Measurements from ENCODE around the gene PDE6G.
A peak's percentile ranks its signal among the peaks of the same experiment; 100 is the strongest.

The PDE6G gene

GRCh38 chr17:81695801-81696200 is 39.5 kb upstream of the PDE6G start:
- no peak for DNase-seq (ENCODE audit: low spot score)
- Histone ChIP-seq H3K36me3 (ENCODE audit: low read depth) (peaks cover 91% of the 10 kb centered on the region), H3K4me3 (ENCODE audit: severe bottlenecking) (no peak overlapping the region), H3K27ac (ENCODE audit: poor library complexity, severe bottlenecking) (no peak overlapping the region), H3K27me3 (ENCODE audit: insufficient read depth, poor library complexity, severe bottlenecking) (no peaks in the 10 kb centered on the region), H3K4me1 (ENCODE audit: insufficient read depth, poor library complexity, severe bottlenecking) (no peaks in the 10 kb centered on the region), H3K9me3 (ENCODE audit: severe bottlenecking) (no peaks in the 10 kb centered on the region)
- no peak for ATAC-seq (ENCODE audit: low read depth)
- TF ChIP-seq, protein P1, sequence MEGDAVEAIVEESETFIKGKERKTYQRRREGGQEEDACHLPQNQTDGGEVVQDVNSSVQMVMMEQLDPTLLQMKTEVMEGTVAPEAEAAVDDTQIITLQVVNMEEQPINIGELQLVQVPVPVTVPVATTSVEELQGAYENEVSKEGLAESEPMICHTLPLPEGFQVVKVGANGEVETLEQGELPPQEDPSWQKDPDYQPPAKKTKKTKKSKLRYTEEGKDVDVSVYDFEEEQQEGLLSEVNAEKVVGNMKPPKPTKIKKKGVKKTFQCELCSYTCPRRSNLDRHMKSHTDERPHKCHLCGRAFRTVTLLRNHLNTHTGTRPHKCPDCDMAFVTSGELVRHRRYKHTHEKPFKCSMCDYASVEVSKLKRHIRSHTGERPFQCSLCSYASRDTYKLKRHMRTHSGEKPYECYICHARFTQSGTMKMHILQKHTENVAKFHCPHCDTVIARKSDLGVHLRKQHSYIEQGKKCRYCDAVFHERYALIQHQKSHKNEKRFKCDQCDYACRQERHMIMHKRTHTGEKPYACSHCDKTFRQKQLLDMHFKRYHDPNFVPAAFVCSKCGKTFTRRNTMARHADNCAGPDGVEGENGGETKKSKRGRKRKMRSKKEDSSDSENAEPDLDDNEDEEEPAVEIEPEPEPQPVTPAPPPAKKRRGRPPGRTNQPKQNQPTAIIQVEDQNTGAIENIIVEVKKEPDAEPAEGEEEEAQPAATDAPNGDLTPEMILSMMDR (IDR thresholded peaks at IDR 0.05; ENCODE audit: poor library complexity, severe bottlenecking), result no peak

DNA sequence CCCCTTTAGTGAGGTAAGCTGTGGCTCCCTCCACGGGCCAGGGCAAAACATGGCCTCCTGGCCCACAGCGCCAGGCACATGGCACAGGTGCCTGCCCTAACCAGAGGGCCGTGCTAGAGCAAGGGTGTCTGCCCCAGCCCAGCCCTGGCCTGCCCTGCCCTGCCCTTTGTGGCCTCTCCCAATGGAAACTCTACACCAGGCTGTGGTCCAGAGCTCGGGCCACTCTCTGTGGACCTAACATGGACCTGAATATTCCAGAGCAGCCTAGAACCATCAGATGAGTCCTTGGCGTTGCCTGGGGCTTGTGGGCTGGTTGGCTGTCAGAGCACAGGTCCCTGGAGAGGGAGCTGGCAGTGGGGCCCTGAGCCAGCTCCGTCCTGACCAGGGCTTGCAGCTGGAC is 38.9 kb upstream of the PDE6G start:
- DNase-seq (ENCODE audit: low spot score), result no peak
- Histone ChIP-seq H3K4me3 (ENCODE audit: severe bottlenecking) (no peak overlapping the region), H3K27me3 (ENCODE audit: insufficient read depth, poor library complexity, severe bottlenecking) (no peaks in the 10 kb centered on the region), H3K9me3 (ENCODE audit: severe bottlenecking) (no peaks in the 10 kb centered on the region), H3K36me3 (ENCODE audit: low read depth) (peaks cover 94% of the 10 kb centered on the region), H3K4me1 (ENCODE audit: insufficient read depth, poor library complexity, severe bottlenecking) (no peaks in the 10 kb centered on the region), H3K27ac (ENCODE audit: poor library complexity, severe bottlenecking) (no peak overlapping the region)
- no peak for ATAC-seq (ENCODE audit: low read depth)
- TF ChIP-seq, protein P1 (IDR thresholded peaks at IDR 0.05; ENCODE audit: poor library complexity, severe bottlenecking), result no peak

DNA sequence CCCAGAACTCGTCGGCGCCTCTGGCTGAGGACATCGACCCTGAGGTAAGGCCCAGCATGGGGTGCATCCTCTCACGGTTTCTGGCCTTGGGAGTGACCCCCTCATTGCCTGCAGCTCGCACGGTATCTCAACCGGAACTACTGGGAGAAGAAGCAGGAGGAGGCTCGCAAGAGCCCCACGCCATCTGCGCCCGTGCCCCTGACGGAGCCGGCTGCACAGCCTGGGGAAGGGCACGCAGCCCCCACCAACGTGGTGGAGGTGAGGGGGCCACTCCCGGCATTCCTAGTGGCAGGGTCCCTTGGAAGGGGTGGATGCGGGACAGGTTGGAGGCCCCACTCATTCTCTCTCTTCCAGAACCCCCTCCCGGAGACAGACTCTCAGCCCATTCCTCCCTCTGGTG is 38.5 kb upstream of the PDE6G start:
- ATAC-seq (ENCODE audit: low read depth), result no peak
- no peak for DNase-seq (ENCODE audit: low spot score)
- Histone ChIP-seq H3K4me1 (ENCODE audit: insufficient read depth, poor library complexity, severe bottlenecking) (no peaks in the 10 kb centered on the region), H3K9me3 (ENCODE audit: severe bottlenecking) (no peaks in the 10 kb centered on the region), H3K27ac (ENCODE audit: poor library complexity, severe bottlenecking) (no peak overlapping the region), H3K4me3 (ENCODE audit: severe bottlenecking) (no peak overlapping the region), H3K36me3 (ENCODE audit: low read depth) (peaks cover 98% of the 10 kb centered on the region), H3K27me3 (ENCODE audit: insufficient read depth, poor library complexity, severe bottlenecking) (no peaks in the 10 kb centered on the region)
- TF ChIP-seq, protein P1 (IDR thresholded peaks at IDR 0.05; ENCODE audit: poor library complexity, severe bottlenecking), result no peak

DNA sequence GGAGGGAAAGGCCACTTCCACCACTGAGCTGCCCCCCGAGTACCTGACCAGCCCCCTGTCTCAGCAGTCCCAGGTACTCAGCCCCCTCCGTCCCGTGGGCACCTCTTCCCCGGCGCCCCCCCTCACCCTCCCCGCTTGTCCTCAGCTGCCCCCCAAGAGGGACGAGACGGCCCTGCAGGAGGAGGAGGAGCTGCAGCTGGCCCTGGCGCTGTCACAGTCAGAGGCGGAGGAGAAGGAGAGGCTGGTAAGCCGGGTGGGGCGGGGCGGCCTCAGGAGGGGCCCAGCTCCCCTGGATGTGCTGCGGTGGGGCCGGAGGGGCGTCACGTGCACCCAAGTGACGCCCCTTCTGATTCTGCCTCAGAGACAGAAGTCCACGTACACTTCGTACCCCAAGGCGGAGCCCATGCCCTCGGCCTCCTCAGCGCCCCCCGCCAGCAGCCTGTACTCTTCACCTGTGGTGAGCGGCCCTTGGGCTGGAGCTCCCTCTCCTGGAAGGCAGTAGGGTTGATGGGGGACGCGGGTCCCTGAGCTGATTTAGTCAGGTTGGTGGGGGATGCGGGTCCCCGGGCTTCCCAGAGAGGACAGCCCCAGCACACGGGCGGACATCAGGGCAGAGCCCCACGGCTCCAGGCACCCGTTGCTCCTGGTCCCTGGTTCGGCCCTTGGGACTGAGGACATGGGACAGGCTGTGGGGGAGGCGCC is 37.3 kb upstream of the PDE6G start:
- ATAC-seq (ENCODE audit: low read depth) (no peak), DNase-seq (ENCODE audit: low spot score) (no peak)
- no peaks in the 10 kb centered on the region for H3K9me3 ChIP-seq (ENCODE audit: severe bottlenecking)
- no peak overlapping the region for H3K27ac ChIP-seq (ENCODE audit: poor library complexity, severe bottlenecking)
- peaks cover 99% of the 10 kb centered on the region for H3K36me3 ChIP-seq (ENCODE audit: low read depth)
- TF ChIP-seq, protein P1 (IDR thresholded peaks at IDR 0.05; ENCODE audit: poor library complexity, severe bottlenecking), result peak; percentile 8
- H3K4me3 ChIP-seq (ENCODE audit: severe bottlenecking), result no peak overlapping the region
- no peaks in the 10 kb centered on the region for H3K4me1 ChIP-seq (ENCODE audit: insufficient read depth, poor library complexity, severe bottlenecking)
- no peaks in the 10 kb centered on the region for H3K27me3 ChIP-seq (ENCODE audit: insufficient read depth, poor library complexity, severe bottlenecking)

DNA sequence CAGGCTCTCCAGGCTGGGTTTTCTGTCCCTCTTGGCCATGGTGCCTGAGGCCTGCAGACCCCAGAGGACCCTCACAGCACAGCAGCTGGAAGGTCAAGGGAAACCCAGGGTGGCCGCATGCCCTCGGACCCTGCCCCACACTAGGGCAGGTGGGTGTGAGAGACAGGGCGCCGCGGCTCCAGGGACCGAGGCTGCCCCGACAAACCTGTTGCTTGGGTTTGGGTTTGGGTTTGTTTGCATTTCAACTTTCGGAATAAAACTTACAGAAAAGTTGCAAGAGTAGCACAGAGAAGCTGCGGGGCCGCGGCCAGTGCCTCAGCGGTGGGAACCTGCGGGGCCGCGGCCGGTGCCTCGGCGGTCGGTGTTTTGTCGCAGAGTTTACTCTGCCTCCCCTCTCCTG is 35.3 kb upstream of the PDE6G start:
- H3K27ac ChIP-seq (ENCODE audit: poor library complexity, severe bottlenecking), result no peak overlapping the region
- H3K4me3 ChIP-seq (ENCODE audit: severe bottlenecking), result no peak overlapping the region
- H3K36me3 ChIP-seq (ENCODE audit: low read depth), result peaks cover 98% of the 10 kb centered on the region
- DNase-seq (ENCODE audit: low spot score), result no peak
- no peaks in the 10 kb centered on the region for H3K27me3 ChIP-seq (ENCODE audit: insufficient read depth, poor library complexity, severe bottlenecking)
- TF ChIP-seq, protein P1 (IDR thresholded peaks at IDR 0.05; ENCODE audit: poor library complexity, severe bottlenecking), result no peak
- H3K9me3 ChIP-seq (ENCODE audit: severe bottlenecking), result no peaks in the 10 kb centered on the region
- H3K4me1 ChIP-seq (ENCODE audit: insufficient read depth, poor library complexity, severe bottlenecking), result no peaks in the 10 kb centered on the region
- ATAC-seq (ENCODE audit: low read depth), result no peak
